H1 (cell line): ENCODE measurements around the gene TFCP2L1. TPM values are rescaled to one million over a fixed set of nuclear protein-coding genes. Genes with fewer than 3 reads are reported as not detected.

Experiments
- CTCF ChIA-PET: fragments of 300-600 bp; sonication (Branson Sonifier 250); formaldehyde crosslinking; loops from one replicate; lab custom pipeline; 2021; ENCODE audit not compliant: partially characterized antibody; lab: Charles Lee
- POLR2A ChIA-PET: fragments of 300-600 bp; sonication (Branson Sonifier 250); formaldehyde crosslinking; loops from one replicate; lab custom pipeline; 2021; ENCODE audit warnings: inconsistent platforms; ENCODE audit not compliant: partially characterized antibody; lab: Charles Lee
- DNase-seq, 2 experiments: peaks; one replicate each; pipeline versions ENCODE4 v3.0.0 to v3.0.0-alpha.2; 2010 to 2022; ENCODE audit warnings: low spot score in 2 of 2, low read depth in 1 of 2, mixed read lengths in 1 of 2
- FAIRE-seq: peaks from 2 replicates; lab custom pipeline; 2011; peaks lifted over from hg19 to GRCh38; lab: Jason Lieb, UNC
- H2AFZ ChIP-seq: 2 replicates; pipeline ENCODE4 v1.8.1; 2012; ENCODE audit warnings: low read length, inconsistent platforms
- H2AK5ac ChIP-seq: 2 replicates; pipeline ENCODE4 v1.6.1; 2013; ENCODE audit warnings: low read depth, low read length
- H2BK120ac ChIP-seq: replicated peaks from 2 replicates; pipeline ENCODE3; 2013; ENCODE audit warnings: low read depth, low read length, inconsistent platforms
- H2BK12ac ChIP-seq: 2 replicates; pipeline ENCODE4 v1.6.1; 2013; ENCODE audit warnings: low read depth, low read length
- H2BK15ac ChIP-seq: 2 replicates; pipeline ENCODE4 v1.6.1; 2013; ENCODE audit warnings: low read length
- H2BK20ac ChIP-seq: 2 replicates; pipeline ENCODE4 v1.6.1; 2013; ENCODE audit warnings: low read length
- H2BK5ac ChIP-seq: 2 replicates; pipeline ENCODE4 v1.6.1; 2013; ENCODE audit warnings: low read depth, low read length
- H3K14ac ChIP-seq: 2 replicates; pipeline ENCODE4 v1.6.1; 2013; ENCODE audit warnings: inconsistent platforms; ENCODE audit not compliant: insufficient read length
- H3K18ac ChIP-seq: 2 replicates; pipeline ENCODE4 v1.6.1; 2013; ENCODE audit warnings: low read length; ENCODE audit errors: extremely low read depth
- H3K23ac ChIP-seq: 2 replicates; pipeline ENCODE4 v1.6.1; 2013; ENCODE audit warnings: inconsistent platforms; ENCODE audit not compliant: insufficient read length
- H3K23me2 ChIP-seq: 2 replicates; pipeline ENCODE4 v1.6.1; 2013; ENCODE audit warnings: low read depth, low read length
- H3K27ac ChIP-seq: 2 replicates; pipeline ENCODE4 v1.6.1; 2011; ENCODE audit warnings: low read depth, low read length, inconsistent platforms
- H3K27me3 ChIP-seq, 4 experiments: replicated peaks in 1 of 4; 1 replicate in 1 of 4; 2 replicates in 3 of 4; pipeline versions ENCODE4 v1.6.1 to v1.8.1; 2011 to 2013; ENCODE audit warnings: low read length in 3 of 4, mild to moderate bottlenecking in 3 of 4, inconsistent platforms in 2 of 4, mixed read lengths in 2 of 4, moderate library complexity in 1 of 4; ENCODE audit not compliant: control insufficient read depth in 3 of 4, insufficient read depth in 3 of 4; ENCODE audit errors: extremely low read depth in 1 of 4
- H3K36me3 ChIP-seq, 4 experiments: 2 replicates each; pipeline versions ENCODE4 v1.6.1 to v1.8.1; 2011 to 2013; ENCODE audit warnings: mild to moderate bottlenecking in 4 of 4, low read length in 3 of 4, moderate library complexity in 2 of 4, control low read depth in 1 of 4, inconsistent platforms in 1 of 4; ENCODE audit not compliant: insufficient read depth in 4 of 4, control insufficient read depth in 2 of 4
- H3K4ac ChIP-seq: replicated peaks from 2 replicates; pipeline ENCODE3; 2013; ENCODE audit warnings: low read length, low read depth, mixed read lengths, inconsistent platforms; ENCODE audit not compliant: insufficient read length
- H3K4me1 ChIP-seq, 4 experiments: replicated peaks in 1 of 4; 1 replicate in 1 of 4; 2 replicates in 3 of 4; pipeline versions ENCODE4 v1.6.1 to v1.8.1; 2011 to 2013; ENCODE audit warnings: low read length in 3 of 4, inconsistent platforms in 2 of 4, mixed read lengths in 1 of 4; ENCODE audit not compliant: insufficient read depth in 4 of 4, control insufficient read depth in 3 of 4
- H3K4me2 ChIP-seq, 2 experiments: 2 replicates each; pipeline versions ENCODE4 v1.6.1 to v1.8.1; 2011 to 2013; ENCODE audit warnings: low read depth in 2 of 2, low read length in 2 of 2, control low read depth in 1 of 2, inconsistent platforms in 1 of 2, mild to moderate bottlenecking in 1 of 2; ENCODE audit not compliant: insufficient read depth in 1 of 2
- H3K4me3 ChIP-seq, 4 experiments: fragments of 200-600, 300-600 bp in 1 of 4; sonication (generic), shearing (Covaris generic), sonication (Bioruptor Twin) in 1 of 4; 2 replicates each; pipeline versions ENCODE4 v1.5.1 to v1.8.1; 2011 to 2016; ENCODE audit warnings: low read length in 4 of 4, low read depth in 3 of 4, control low read depth in 2 of 4, inconsistent platforms in 2 of 4, mild to moderate bottlenecking in 2 of 4, mixed read lengths in 1 of 4, moderate library complexity in 1 of 4; ENCODE audit not compliant: insufficient read depth in 2 of 4; ENCODE audit errors: extremely low read depth in 1 of 4
- H3K56ac ChIP-seq: replicated peaks from 2 replicates; pipeline ENCODE3; 2013; ENCODE audit warnings: low read depth, mild to moderate bottlenecking, mixed read lengths, low read length, inconsistent platforms; ENCODE audit not compliant: insufficient read length
- H3K79me1 ChIP-seq: 2 replicates; pipeline ENCODE4 v1.6.1; 2013; ENCODE audit warnings: low read depth, low read length, control low read depth
- H3K79me2 ChIP-seq, 2 experiments: 2 replicates each; pipeline versions ENCODE4 v1.6.1 to v1.8.1; 2012 to 2013; ENCODE audit warnings: low read length in 2 of 2, mild to moderate bottlenecking in 2 of 2, inconsistent platforms in 1 of 2; ENCODE audit not compliant: insufficient read depth in 2 of 2, control insufficient read depth in 1 of 2
- H3K9ac ChIP-seq, 4 experiments: replicated peaks in 1 of 4; 1 replicate in 1 of 4; 2 replicates in 3 of 4; pipeline versions ENCODE4 v1.6.1 to v1.8.1; 2011 to 2013; ENCODE audit warnings: low read depth in 3 of 4, low read length in 3 of 4, control low read depth in 2 of 4, mild to moderate bottlenecking in 2 of 4, moderate library complexity in 2 of 4, inconsistent platforms in 1 of 4; ENCODE audit errors: extremely low read depth in 1 of 4
- H3K9me3 ChIP-seq, 2 experiments: 2 replicates each; pipeline versions ENCODE4 v1.6.1 to v1.8.1; 2012 to 2013; ENCODE audit warnings: mild to moderate bottlenecking in 2 of 2, moderate library complexity in 2 of 2, control low read depth in 1 of 2, inconsistent platforms in 1 of 2, low read depth in 1 of 2, low read length in 1 of 2, mixed read lengths in 1 of 2; ENCODE audit not compliant: insufficient read depth in 2 of 2
- H4K20me1 ChIP-seq, 2 experiments: replicated peaks in 1 of 2; 2 replicates each; pipeline versions ENCODE3 to v1.8.1; 2011 to 2013; ENCODE audit warnings: inconsistent platforms in 2 of 2, low read length in 2 of 2, mild to moderate bottlenecking in 1 of 2; ENCODE audit not compliant: insufficient read depth in 2 of 2, control insufficient read depth in 1 of 2
- H4K5ac ChIP-seq: 2 replicates; pipeline ENCODE4 v1.6.1; 2013; ENCODE audit warnings: low read length, low read depth, mixed read lengths, inconsistent platforms; ENCODE audit not compliant: insufficient read length
- H4K8ac ChIP-seq: 2 replicates; pipeline ENCODE4 v1.8.0; 2013; ENCODE audit warnings: mild to moderate bottlenecking, moderate library complexity, low read length, inconsistent platforms; ENCODE audit not compliant: insufficient read depth; ENCODE audit errors: extremely low read depth
- H4K91ac ChIP-seq: replicated peaks from 2 replicates; pipeline ENCODE3; 2013; ENCODE audit warnings: low read length, mixed read lengths, inconsistent platforms; ENCODE audit not compliant: insufficient read length
- CEBPB ChIP-seq: IDR thresholded peaks from 2 replicates; pipeline ENCODE4 v1.6.1; 2012; ENCODE audit warnings: low read depth, low read length
- CHD1 ChIP-seq: IDR thresholded peaks from 2 replicates; pipeline ENCODE4 v1.6.1; 2012; ENCODE audit warnings: low read depth, low read length, improper control_type of control experiment
- CTCF ChIP-seq, 3 experiments: IDR thresholded peaks; 1 replicate in 2 of 3; 2 replicates in 1 of 3; pipeline versions ENCODE4 v1.5.1 to v1.6.1; 2011; ENCODE audit warnings: low read length in 3 of 3, mild to moderate bottlenecking in 3 of 3, inconsistent platforms in 2 of 3, low read depth in 1 of 3, moderate library complexity in 1 of 3; ENCODE audit not compliant: insufficient read depth in 1 of 3; ENCODE audit errors: control extremely low read depth in 1 of 3
- FOSL1 ChIP-seq: IDR thresholded peaks from 2 replicates; pipeline ENCODE4 v1.6.1; 2011; ENCODE audit warnings: mild to moderate bottlenecking, low read depth, low read length, moderate library complexity; ENCODE audit not compliant: insufficient read depth
- JUN ChIP-seq: IDR thresholded peaks from 2 replicates; pipeline ENCODE4 v1.6.1; 2011; ENCODE audit warnings: low read depth, mild to moderate bottlenecking, improper control_type of control experiment, low read length
- JUND ChIP-seq: IDR thresholded peaks from 2 replicates; pipeline ENCODE4 v1.6.1; 2011; ENCODE audit warnings: mild to moderate bottlenecking, improper control_type of control experiment, low read length
- KDM1A ChIP-seq: fragments of 200-600, 300-600 bp; sonication (generic); IDR thresholded peaks from 2 replicates; pipeline ENCODE4 v1.7.1; 2016; ENCODE audit warnings: mild to moderate bottlenecking, low read length, borderline replicate concordance
- KDM5A ChIP-seq: fragments of 200-600 bp; IDR thresholded peaks from 2 replicates; pipeline ENCODE4 v1.7.1; 2012; ENCODE audit warnings: mild to moderate bottlenecking, low read length, inconsistent platforms, mixed read lengths
- POU5F1 ChIP-seq: IDR thresholded peaks from 2 replicates; pipeline ENCODE4 v1.6.1; 2011; ENCODE audit warnings: low read depth, mild to moderate bottlenecking, low read length, moderate library complexity
- RFX5 ChIP-seq: IDR thresholded peaks from 2 replicates; pipeline ENCODE4 v1.6.1; 2011; ENCODE audit warnings: low read depth, low read length, improper control_type of control experiment, borderline replicate concordance
- SIRT6 ChIP-seq: IDR thresholded peaks from one replicate; pipeline ENCODE4 v1.7.1; 2012; ENCODE audit warnings: low read length, inconsistent platforms
- TAF7 ChIP-seq: optimal IDR thresholded peaks from 2 replicates; pipeline ENCODE3; 2011; ENCODE audit warnings: low read depth, mild to moderate bottlenecking, inconsistent platforms, low read length, moderate library complexity, borderline replicate concordance
- WGBS, 2 experiments: shearing (Covaris generic) in 1 of 2; methylation state at CpG; one replicate each; pipeline versions ENCODE4 v1.1.6 to v1.1.7; 2013 to 2015; ENCODE audit warnings: low lambda C conversion rate in 2 of 2, mixed read lengths in 2 of 2, inconsistent platforms in 1 of 2, low coverage in 1 of 2, missing lambda C conversion rate in 1 of 2; ENCODE audit not compliant: insufficient replicate concordance in 2 of 2, insufficient coverage in 1 of 2, insufficient read length in 1 of 2; ENCODE audit errors: extremely low coverage in 1 of 2, missing lambda C conversion rate in 1 of 2; 5-methylcytosine and 5-hydroxymethylcytosine counted together
- polyA plus RNA-seq, 7 experiments: library from polyadenylated mRNA; depleted of rRNA in 3 of 7; stranded (reverse) in 5 of 7; unstranded in 2 of 7; fragments of >200 nt in 5 of 7; fragments of 200-250 nt in 2 of 7; gene quantifications; 1 replicate in 5 of 7; 2 replicates in 1 of 7; 4 replicates in 1 of 7; pipeline versions ENCODE4 v1.2.1 to v1.2.3, GENCODE V29; 2011 to 2013; ENCODE audit warnings: missing spikeins in 2 of 7, mixed read lengths in 2 of 7
- total RNA-seq: library from RNA; stranded (reverse); fragmentation: NEBNext Ultra II Directional; extraction: Animal tissue kit (Norgen Biotek cat#: 25700); gene quantifications from 2 replicates; pipeline ENCODE4 v1.2.1, GENCODE V29; 2021

TFCP2L1 gene
- total and polyA plus RNA-seq, 2 of the 8 experiments (the other 6 are each of a cell fraction or from before 2014, with no cell fraction given): 1.5 to 3.8 TPM

- Histone ChIP-seq H3K23me2 (0 out of 2 replicates have a peak, but pooled peaks cover 2% of the 10 kb centered on the region), H3K4ac (no peak overlapping the region), H2AK5ac (no peak overlapping the region), H4K8ac (no peak overlapping the region), H2BK5ac (no peak overlapping the region), H4K91ac (no peak overlapping the region), H3K4me3 (no peak overlapping the region), H4K5ac (no peak overlapping the region), H3K23ac (no peak overlapping the region), H2BK20ac (no peak overlapping the region), H4K20me1 (no peaks in the 10 kb centered on the region), H3K79me2 (no peaks in the 10 kb centered on the region), H3K56ac (no peak overlapping the region), H3K27ac (no peak overlapping the region), H3K9me3 (0 out of 4 replicates have a peak, but pooled peaks cover 0 to 4% of the 10 kb centered on the region in 2 experiments), H2AFZ (no peak overlapping the region), H2BK15ac (no peak overlapping the region), H2BK120ac (no peak overlapping the region), H3K4me2 (no peak overlapping the region), H3K9ac (no peak overlapping the region), H3K27me3 (no peaks in the 10 kb centered on the region; a peak in 3 of 7 replicates), H3K79me1 (no peaks in the 10 kb centered on the region), H2BK12ac (no peak overlapping the region), H3K36me3 (no peaks in the 10 kb centered on the region), H3K18ac (no peak overlapping the region), H3K4me1 (no peaks in the 10 kb centered on the region; a peak in 1 of 7 replicates), H3K14ac (no peak overlapping the region)
- CTCF ChIA-PET: interaction anchor here (0.6 to 4.9 kb wide), 5 partner anchors 12 to 77 kb away, joined by 3 to 18 read pairs (median 3); no protein-coding TSS in a partner anchor
- FAIRE-seq (no peak), DNase-seq (no peak)
- WGBS, 2 experiments: 92% methylated on average over 1 of the region's 1 CpG; no CpG with 5 or more reads in 1 of the 2 experiments
- POLR2A ChIA-PET: interaction anchor here (0.9 kb wide), 1 partner anchor 97 kb away, joined by 3 read pairs; no protein-coding TSS in a partner anchor
- TF ChIP-seq SIRT6 (no peak), CHD1 (no peak), JUND (no peak), JUN (no peak), POU5F1 (no peak), CEBPB (no peak), TAF7 (no peak), CTCF (IDR thresholded peaks at IDR 0.05; ENCODE audit: control extremely low read depth in 1 of 3, insufficient read depth in 1 of 3, low read depth in 1 of 3, low read length in 3 of 3) (no peak), KDM1A (no peak), FOSL1 (no peak), KDM5A (no peak), RFX5 (no peak)
These were observed 112.5 kb downstream of the TFCP2L1 start for GRCh38 chr2:121172456-121172855.
